PFSK-1 (cell line): Measurements from ENCODE around the gene ATP5MK.
A peak's percentile ranks its signal among the peaks of the same experiment; 100 is the strongest.

Experiments used
- FOXP2 ChIP-seq: optimal IDR thresholded peaks from 2 replicates; pipeline ENCODE3; 2011; ENCODE audit warnings: borderline replicate concordance, control low read depth, inconsistent platforms; ENCODE audit not compliant: insufficient read depth; ENCODE audit errors: extremely low read length, extremely low read depth
- POLR2AphosphoS5 ChIP-seq: IDR thresholded peaks from 2 replicates; pipeline ENCODE4 v1.6.1; 2012; ENCODE audit warnings: low read depth, mild to moderate bottlenecking, control low read depth, low read length, moderate library complexity
- SIN3A ChIP-seq: IDR thresholded peaks from 2 replicates; pipeline ENCODE4 v1.6.1; 2012; ENCODE audit warnings: mild to moderate bottlenecking, low read length, moderate library complexity, borderline replicate concordance; ENCODE audit not compliant: insufficient read depth
- TAF1 ChIP-seq: IDR thresholded peaks from 2 replicates; pipeline ENCODE4 v1.6.1; 2012; ENCODE audit warnings: low read length, control low read depth, borderline replicate concordance; ENCODE audit not compliant: insufficient read depth
- TF ChIP-seq, protein P1 (sequence below), 2 experiments: IDR thresholded peaks; 2 replicates each; pipeline versions ENCODE4 v1.6.1 to v1.8.0; 2011 to 2012; ENCODE audit warnings: low read depth in 2 of 2, low read length in 2 of 2, control low read depth in 1 of 2, inconsistent platforms in 1 of 2, mild to moderate bottlenecking in 1 of 2, moderate library complexity in 1 of 2; ENCODE audit not compliant: insufficient read depth in 1 of 2

ATP5MK gene

DNA sequence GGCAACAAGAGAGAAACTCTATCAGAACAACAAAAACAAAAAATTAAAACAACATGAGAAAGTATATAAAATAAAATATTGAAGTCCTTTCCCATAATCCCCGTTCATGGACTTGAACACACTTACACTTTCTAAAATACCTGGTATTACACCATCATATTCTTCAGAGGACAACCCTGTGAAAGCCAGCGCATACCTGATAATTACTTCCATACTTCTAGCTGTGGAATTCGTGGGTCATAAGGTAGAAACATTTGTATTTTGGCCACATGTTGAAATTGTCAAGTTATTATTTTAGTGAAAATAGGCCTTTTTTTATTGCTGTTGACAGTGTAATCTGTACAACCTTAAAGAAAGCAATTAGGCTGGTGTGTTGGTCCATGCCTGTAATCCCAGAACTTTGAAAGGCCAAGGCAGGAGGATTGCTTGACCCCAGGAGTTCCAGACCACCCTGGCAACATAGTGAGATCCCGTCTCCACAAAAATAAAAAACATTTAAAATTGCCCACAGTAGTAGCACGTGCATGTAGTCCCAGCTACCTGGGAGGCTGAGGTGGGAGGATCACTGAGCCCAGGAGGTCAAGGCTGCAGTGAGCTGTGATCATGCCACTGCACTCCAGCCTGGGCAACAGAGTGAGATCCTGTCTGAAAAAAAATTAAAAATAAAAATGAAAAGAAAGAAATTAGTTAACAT is 40.2 kb downstream of the ATP5MK start:
- TF ChIP-seq FOXP2 = no peak
- TF ChIP-seq SIN3A = no peak
- no peak for TF ChIP-seq TAF1
- no peak for TF ChIP-seq POLR2AphosphoS5
- TF ChIP-seq, protein P1, sequence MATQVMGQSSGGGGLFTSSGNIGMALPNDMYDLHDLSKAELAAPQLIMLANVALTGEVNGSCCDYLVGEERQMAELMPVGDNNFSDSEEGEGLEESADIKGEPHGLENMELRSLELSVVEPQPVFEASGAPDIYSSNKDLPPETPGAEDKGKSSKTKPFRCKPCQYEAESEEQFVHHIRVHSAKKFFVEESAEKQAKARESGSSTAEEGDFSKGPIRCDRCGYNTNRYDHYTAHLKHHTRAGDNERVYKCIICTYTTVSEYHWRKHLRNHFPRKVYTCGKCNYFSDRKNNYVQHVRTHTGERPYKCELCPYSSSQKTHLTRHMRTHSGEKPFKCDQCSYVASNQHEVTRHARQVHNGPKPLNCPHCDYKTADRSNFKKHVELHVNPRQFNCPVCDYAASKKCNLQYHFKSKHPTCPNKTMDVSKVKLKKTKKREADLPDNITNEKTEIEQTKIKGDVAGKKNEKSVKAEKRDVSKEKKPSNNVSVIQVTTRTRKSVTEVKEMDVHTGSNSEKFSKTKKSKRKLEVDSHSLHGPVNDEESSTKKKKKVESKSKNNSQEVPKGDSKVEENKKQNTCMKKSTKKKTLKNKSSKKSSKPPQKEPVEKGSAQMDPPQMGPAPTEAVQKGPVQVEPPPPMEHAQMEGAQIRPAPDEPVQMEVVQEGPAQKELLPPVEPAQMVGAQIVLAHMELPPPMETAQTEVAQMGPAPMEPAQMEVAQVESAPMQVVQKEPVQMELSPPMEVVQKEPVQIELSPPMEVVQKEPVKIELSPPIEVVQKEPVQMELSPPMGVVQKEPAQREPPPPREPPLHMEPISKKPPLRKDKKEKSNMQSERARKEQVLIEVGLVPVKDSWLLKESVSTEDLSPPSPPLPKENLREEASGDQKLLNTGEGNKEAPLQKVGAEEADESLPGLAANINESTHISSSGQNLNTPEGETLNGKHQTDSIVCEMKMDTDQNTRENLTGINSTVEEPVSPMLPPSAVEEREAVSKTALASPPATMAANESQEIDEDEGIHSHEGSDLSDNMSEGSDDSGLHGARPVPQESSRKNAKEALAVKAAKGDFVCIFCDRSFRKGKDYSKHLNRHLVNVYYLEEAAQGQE (IDR thresholded peaks at IDR 0.05; ENCODE audit: insufficient read depth in 1 of 2, low read depth in 2 of 2, low read length in 2 of 2) = no peak

DNA sequence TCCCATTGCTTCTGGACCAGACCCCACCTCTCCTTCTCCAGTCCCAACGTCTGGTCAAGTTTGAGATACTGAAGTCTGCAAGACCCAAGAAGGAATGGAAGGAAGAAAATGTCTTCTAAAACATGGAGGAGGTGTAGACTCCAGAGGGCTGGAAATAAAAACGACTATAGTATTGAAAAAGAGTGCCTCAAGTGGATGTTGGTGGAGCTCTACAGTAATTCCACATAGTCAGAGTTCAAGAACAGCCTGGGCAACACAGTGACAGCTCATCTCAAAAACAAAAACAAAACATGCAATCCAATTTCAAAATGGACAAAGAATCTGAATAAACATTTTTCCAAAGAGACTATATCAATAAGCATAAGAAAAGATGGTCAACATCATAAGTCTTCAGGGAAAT is 43.0 kb downstream of the ATP5MK start:
- TF ChIP-seq TAF1 (no peak), SIN3A (no peak), FOXP2 (no peak), POLR2AphosphoS5 (no peak)
- TF ChIP-seq, protein P1 (IDR thresholded peaks at IDR 0.05; ENCODE audit: insufficient read depth in 1 of 2, low read depth in 2 of 2, low read length in 2 of 2) = no peak

DNA sequence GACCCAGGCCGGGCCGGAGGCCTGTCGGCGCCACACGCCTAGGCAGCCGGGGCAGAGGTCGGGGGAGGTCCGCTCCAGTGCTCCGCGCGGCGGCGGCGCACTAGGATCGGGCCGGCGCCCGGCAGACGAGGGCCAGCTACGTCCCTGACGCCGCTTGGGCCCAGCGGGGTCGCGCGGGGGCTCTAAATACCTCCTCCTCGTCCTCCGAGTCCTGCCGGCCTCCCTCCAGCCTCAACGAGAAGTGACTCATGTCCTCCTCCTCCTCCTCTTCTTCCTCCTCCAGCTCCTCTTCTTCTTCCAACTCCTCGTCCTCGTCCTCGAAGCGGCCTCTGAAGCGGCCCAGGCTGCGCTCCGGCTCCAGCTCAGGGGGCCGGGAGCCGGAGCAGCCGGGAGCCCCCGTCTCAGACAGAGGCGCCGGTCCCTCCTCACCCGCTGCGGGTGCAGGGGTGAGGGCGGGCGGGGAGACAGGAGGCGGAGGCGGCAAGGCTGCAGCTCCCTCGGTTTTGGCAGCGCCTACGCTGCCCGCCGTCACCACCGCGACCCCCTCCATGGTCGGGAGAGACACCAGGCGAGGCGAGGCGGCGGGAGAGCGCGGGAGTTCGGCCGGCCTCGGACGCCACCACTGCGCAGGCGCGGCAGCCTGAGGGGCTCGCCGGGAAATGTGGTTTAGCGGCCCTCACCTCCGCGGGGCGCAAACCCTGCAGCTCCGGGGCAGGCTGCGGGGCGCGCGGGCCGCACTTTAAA is 45.6 kb downstream of the ATP5MK start, which contains the start of gene PCGF6:
TSS of gene PCGF6 (minus strand) at position 624 of the 744 bp plus-strand sequence. CDS start at position 550, 74 bp downstream.
- no peak for TF ChIP-seq SIN3A
- TF ChIP-seq TAF1 = peak; percentile 69; the same call in 1 of the 2 replicates
- TF ChIP-seq, protein P1 (IDR thresholded peaks at IDR 0.05; ENCODE audit: insufficient read depth in 1 of 2, low read depth in 2 of 2, low read length in 2 of 2) = no peak
- TF ChIP-seq POLR2AphosphoS5 = peak; percentile 65
- TF ChIP-seq FOXP2 = peak; percentile 7

DNA sequence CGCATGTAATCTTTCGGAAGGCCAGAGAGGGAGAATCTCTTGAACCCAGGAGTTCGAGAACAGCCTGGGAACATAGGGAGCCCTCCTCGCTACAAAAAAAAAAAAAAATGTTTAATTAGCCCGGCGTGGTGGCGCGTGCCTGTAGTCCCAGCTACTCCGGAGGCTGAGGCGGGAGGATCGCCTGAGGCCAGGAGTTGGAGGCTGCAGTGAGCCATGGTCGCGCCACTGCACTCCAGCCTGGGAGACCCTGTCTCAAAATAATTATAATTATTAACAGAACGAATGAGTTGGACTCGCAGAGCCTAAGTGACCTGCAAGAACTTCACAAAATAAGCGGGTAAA is 46.1 kb downstream of the ATP5MK start:
- TF ChIP-seq TAF1 = no peak
- TF ChIP-seq, protein P1 (IDR thresholded peaks at IDR 0.05; ENCODE audit: insufficient read depth in 1 of 2, low read depth in 2 of 2, low read length in 2 of 2) = no peak
